D721Med (cell line): ENCODE data around the gene FAHD2B.
"Not testable (repeated sequence)": the region's sequence is repeated elsewhere in the genome, so short reads cannot be mapped to it uniquely, and the experiment has no call there.

Experiments
- DNase-seq: peaks from one replicate; pipeline ENCODE4 v3.0.0; 2011; ENCODE audit warnings: low spot score; ENCODE audit not compliant: insufficient read length
- FAIRE-seq: peaks from 2 replicates; lab custom pipeline; 2011; peaks lifted over from hg19 to GRCh38; lab: Jason Lieb, UNC
- CTCF ChIP-seq: IDR thresholded peaks from 2 replicates; pipeline ENCODE4 v1.5.1; 2012; ENCODE audit warnings: mild to moderate bottlenecking, control low read depth; ENCODE audit not compliant: insufficient read depth; ENCODE audit errors: missing control alignments

Gene FAHD2B

GRCh38 chr2:97094772-97095611 is at the start of gene FAHD2B:
FAHD2B (minus strand) TSS chr2:97094882; CDS start chr2:97091706, 3,176 bp downstream.
- FAIRE-seq, DNase-seq: not testable (repeated sequence)

GRCh38 chr2:97144016-97144415 is 49.3 kb upstream of the FAHD2B start:
- DNase-seq, FAIRE-seq: not testable (repeated sequence)

- FAIRE-seq, result not testable (repeated sequence)
Observed at GRCh38 chr2:97129090-97129489, 34.4 kb upstream of the FAHD2B start.

GRCh38 chr2:97113882-97114255 is 19.2 kb upstream of the FAHD2B start:
- FAIRE-seq, DNase-seq: not testable (repeated sequence)

More at GRCh38 chr2:97129090-97129489, 34.4 kb upstream of the FAHD2B start:
- not testable (repeated sequence) for DNase-seq

- not testable (repeated sequence) for DNase-seq, FAIRE-seq
- TF ChIP-seq CTCF, result peak; percentile 44
Observed at GRCh38 chr2:97113050-97113881, 18.6 kb upstream of the FAHD2B start, which contains the start of gene ANKRD36. ANKRD36 (plus strand) TSS chr2:97113153; CDS start chr2:97113740, 587 bp downstream.

GRCh38 chr2:97112320-97113049 is 17.8 kb upstream of the FAHD2B start:
- DNase-seq, FAIRE-seq: not testable (repeated sequence)
- peak; percentile 82 for TF ChIP-seq CTCF

- FAIRE-seq, DNase-seq: not testable (repeated sequence)
Observed at GRCh38 chr2:97111246-97111645, 16.6 kb upstream of the FAHD2B start.

- not testable (repeated sequence) for FAIRE-seq, DNase-seq
Observed at GRCh38 chr2:97106878-97107277, 12.2 kb upstream of the FAHD2B start.

GRCh38 chr2:97098786-97099372 is 4.2 kb upstream of the FAHD2B start:
- DNase-seq, result not testable (repeated sequence)

GRCh38 chr2:97095661-97096060 is 979 bp upstream of the FAHD2B start:
- TF ChIP-seq CTCF, result no peak
- FAIRE-seq (no peak), DNase-seq (no peak)

More at GRCh38 chr2:97098786-97099372, 4.2 kb upstream of the FAHD2B start:
- not testable (repeated sequence) for FAIRE-seq

GRCh38 chr2:97093983-97094771 is 505 bp downstream of the FAHD2B start:
- FAIRE-seq, DNase-seq: not testable (repeated sequence)

- not testable (repeated sequence) for FAIRE-seq, DNase-seq
Observed at GRCh38 chr2:97092946-97093345, 1.7 kb downstream of the FAHD2B start.

GRCh38 chr2:97088706-97089105 is 6.0 kb downstream of the FAHD2B start:
- FAIRE-seq, result not testable (repeated sequence)

GRCh38 chr2:97085093-97085492 is 9.6 kb downstream of the FAHD2B start:
- not testable (repeated sequence) for DNase-seq, FAIRE-seq

More at GRCh38 chr2:97088706-97089105, 6.0 kb downstream of the FAHD2B start:
- not testable (repeated sequence) for DNase-seq
